GM18519 (cell line): ENCODE data around the gene SAMMSON.

Source experiments
- ATAC-seq: cut with Tn5 transposase; IDR thresholded peaks from one replicate; pipeline ENCODE4 v1.9.1; 2021; ENCODE audit warnings: mild to moderate bottlenecking, moderate library complexity; ENCODE audit not compliant: unreplicated experiment, low FRiP score

SAMMSON gene

DNA sequence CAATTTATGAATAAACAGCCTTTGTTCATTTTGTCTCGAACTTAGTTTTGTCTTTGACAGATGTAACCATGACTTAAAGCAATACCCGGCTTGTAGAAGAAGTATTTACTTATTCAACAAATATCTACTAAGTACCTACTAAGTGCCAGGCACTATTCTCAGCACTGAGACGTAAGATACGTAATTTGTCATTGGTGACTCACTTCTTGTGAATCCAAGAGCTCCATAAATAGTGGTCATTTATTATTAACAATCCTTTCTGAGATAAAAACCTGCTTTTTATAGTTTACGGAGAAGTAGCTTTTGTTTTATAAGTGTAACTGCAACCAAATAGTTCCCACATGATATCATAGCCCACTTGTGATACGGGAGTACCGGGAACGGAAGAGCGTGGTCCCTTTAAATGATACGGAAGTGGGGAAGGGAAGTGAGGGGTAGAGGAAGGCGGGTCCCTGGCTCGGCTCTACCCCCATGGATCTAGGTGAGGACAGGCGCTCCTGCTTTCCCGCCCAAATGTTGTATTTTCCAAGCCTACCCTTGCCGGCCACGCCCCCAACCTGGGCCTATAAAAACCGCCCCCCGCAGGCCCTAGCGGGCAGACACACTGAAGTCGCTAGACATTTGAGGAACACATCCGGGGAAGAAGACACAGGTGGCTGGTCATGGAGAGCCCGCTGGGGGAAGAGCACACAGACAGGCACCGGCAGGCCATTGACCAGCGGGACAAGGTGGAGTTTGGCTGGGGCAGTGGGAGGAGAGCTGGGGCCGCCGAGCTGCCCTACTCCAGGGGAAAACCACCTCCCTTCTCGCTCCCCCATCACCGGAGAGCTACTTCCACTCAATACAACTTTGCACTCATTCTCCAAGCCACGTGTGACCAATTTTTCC is at the start of gene SAMMSON:
Gene SAMMSON (plus strand): TSS at position 594 of the 888 bp plus-strand sequence.
- no peak for ATAC-seq

GRCh38 chr3:69951616-69952015 is 47.9 kb upstream of the SAMMSON start:
- ATAC-seq: no peak

DNA sequence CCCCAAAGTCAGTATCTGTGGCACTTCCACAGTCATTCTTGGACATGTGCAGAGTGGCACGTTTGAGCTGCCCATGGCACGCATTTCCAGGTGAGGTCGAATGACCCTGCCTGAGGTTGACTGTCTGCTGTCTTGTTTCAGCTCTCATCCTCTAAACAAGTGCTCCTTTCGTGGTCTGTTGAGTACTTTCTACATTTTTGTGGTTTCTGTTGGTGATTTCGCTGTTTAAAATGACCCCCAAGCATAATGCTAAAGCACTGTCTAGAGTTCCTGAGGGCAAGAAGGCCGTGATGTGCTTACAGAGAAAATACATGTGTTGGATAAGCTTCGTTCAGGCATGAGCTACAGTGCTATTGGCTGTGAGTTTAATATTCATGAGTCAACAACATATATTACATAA is 40.0 kb upstream of the SAMMSON start:
- no peak for ATAC-seq

- no peak for ATAC-seq
These were observed 37.7 kb upstream of the SAMMSON start for GRCh38 chr3:69961706-69962439.

- ATAC-seq: no peak
These were observed 35.9 kb upstream of the SAMMSON start for GRCh38 chr3:69963643-69964042.

DNA sequence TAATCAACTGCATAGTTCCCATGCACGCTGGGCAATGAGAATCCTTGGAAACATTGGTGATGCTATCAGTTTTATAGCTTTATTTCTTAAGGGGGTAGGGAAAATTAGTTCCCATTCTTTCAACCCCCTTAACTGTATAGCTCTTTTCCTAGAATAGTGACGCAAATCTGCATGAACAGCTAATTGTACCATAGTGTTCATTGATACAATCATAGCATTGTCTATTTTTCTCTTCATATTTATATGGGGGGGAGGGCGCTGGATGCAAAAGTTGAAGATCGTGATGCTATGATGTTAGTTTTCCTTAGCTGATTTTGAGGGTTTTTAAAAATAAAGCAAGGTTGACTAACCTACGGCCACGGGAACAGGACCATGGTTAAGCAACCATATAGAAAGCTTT is 32.4 kb upstream of the SAMMSON start:
- no peak for ATAC-seq

DNA sequence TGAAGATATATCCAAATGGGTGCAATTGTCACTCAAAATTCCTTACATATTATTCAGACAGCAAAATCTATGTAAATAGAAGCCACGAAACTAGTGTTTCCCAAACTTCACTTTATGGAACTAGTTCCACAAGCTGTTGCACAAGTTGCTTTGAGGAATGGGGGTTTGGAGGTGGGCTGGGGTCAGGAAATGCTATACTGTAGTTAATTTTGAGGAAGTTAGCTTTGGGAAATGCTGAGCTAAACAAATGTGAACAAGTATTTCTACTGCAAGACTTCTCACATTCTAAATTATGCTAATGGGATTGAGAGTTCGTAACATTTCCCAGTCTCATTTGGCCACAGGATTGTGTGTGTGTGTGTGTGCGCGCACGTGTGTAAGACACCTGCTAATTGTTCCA is 28.7 kb upstream of the SAMMSON start:
- no peak for ATAC-seq

DNA sequence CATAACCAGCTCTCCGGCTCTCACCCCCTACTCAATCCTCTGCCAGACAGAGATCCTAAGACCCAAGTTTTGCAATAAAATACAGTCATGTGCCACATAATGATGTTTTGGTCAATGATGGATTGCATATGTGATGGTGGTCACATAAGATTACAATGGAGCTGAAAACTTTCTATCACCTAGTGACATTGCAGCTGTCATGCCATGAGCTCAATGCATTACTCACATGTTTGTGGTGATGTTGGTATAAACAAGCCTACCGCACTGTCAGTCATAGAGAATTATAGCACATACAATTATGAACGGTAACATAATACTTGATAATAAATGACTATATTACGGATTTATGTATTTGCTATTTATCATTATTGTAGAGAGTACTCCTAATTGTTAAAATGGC is 26.9 kb upstream of the SAMMSON start:
- ATAC-seq: no peak

GRCh38 chr3:69976021-69976420 is 23.5 kb upstream of the SAMMSON start:
- no peak for ATAC-seq

GRCh38 chr3:69983546-69984265 is 15.8 kb upstream of the SAMMSON start:
- no peak for ATAC-seq

GRCh38 chr3:69985266-69985665 is 14.3 kb upstream of the SAMMSON start:
- no peak for ATAC-seq

DNA sequence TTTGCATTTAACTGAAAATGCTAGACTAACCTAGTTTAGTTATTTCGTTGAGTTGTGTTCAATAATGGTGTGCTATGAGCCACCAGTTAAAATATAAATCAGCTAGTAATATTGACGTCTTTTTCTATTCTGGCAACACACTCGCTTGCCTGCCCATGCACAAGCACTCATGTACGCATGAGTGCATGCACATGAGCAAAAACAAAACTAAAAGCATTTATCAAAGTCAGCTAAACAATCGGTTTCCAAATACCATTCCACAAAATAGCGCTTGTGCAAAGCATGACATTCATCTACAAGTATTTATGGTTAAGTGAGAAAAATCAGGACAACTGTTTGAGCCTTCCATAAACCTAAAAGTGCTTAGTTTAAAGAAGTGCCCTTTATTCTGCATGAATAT is 13.1 kb upstream of the SAMMSON start:
- ATAC-seq: peak; percentile 74

DNA sequence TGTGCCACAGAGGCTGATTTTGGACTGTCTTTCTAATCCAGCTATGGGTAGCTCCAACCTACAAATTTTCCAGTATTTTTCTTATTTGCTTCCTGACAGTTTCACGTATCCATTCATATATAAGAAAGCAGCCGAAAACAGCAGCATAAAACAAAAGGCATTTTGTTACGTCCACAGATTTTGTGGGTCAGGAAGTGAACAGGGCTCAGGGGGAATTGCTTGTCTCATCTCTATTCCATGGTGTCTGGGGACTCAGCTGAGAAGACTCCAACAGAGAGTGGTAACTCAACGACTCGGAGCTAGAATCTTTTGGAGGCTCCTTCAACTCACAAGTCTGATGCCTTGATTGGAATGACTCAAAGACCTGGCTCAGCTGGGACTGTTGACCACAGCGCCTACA is 11.7 kb upstream of the SAMMSON start:
- no peak for ATAC-seq

DNA sequence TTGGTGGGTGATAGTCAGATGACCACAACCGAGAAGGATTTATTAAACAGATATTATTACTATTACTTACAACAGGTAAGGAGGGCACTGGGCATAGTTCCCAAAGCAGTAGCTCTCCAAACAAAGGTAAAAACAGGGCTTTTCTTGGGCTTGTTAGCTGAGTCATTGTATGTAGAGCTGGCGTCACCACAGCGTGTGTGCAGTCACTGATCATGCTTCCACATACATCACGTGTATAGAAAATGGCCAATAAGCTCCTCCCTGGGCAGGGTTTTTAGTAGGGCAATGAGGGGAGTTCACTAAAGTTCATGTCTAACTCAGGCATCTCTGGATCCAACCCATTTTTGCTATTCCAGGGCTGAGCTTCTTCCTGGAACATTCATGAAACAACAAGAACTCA is 5.8 kb upstream of the SAMMSON start:
- ATAC-seq: no peak

GRCh38 chr3:69994919-69995318 is 4.6 kb upstream of the SAMMSON start:
- ATAC-seq: no peak

DNA sequence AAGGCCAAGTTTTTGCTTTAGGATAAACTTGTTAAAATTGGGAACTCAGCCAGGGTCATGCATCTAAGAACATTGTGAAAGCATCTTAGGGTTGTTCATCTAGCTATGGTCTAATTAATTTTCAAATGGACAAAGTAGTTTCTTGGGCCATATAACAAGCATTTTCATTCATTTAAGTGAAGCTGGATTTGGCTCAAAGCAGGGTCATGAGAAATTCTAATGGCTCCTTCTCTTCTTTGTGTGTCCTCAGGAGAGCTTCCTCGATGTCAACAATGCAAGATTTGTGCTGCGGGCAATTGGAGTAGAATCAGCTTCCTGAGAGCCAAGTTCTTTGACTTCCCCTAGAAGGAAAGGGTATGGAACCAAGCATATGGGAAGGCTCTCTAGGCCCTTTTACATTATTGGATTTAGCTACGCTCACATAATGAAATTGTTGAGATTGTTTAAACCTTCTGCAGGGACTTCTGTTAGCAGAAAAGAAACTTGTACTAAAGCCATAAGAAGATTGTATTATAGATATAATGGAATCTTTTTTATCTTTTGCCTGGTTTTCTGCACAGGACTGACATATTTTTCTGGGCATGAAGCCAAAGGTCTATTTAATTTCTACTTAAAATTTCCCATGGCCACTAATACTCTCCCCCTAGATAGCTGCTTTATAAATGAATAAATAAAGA is 1.8 kb upstream of the SAMMSON start:
- ATAC-seq: no peak

DNA sequence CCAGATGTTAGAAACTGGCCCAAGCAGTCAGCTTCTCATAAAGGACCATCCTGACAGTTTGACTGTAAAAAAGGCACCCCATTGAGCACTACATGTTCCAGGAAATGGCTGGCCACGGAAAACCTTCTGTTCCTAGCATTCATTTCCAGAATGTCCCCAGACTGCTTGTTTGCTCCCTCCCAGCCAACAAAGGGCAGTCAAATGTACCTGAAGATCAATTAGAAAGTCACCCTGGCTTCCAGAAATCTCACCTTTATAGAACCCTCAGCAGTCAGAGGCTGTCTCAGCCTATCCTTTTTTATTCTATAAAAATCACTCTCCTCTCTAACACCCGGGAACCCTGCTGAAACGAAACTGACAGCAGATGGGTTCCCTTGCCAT is 784 bp upstream of the SAMMSON start:
- ATAC-seq: no peak

GRCh38 chr3:70000028-70000410 is 486 bp downstream of the SAMMSON start:
- no peak for ATAC-seq

DNA sequence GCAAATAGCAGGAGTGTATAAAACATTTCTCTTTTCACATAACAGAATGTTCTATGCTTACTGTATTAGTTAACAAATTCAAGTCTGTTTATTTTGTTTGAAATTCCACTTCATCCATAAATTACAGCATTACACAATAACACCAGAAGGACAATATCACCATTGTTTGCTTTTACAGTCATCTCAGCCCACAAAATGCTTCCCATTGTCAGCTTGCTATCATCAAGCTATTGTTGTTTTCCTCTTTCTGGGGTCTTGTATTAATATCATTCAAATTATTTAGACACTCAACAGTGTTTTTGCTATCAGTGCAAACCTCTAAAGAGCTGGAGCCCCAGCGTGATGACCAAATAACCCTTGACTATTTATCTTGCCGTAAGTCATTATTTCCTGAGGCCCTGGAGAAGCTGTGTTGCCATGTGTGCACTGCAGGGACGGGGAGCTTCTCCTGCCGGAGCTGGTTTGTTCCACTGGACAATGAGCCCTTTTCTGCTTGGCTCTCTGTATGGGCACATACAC is 1.1 kb downstream of the SAMMSON start:
- ATAC-seq: no peak

DNA sequence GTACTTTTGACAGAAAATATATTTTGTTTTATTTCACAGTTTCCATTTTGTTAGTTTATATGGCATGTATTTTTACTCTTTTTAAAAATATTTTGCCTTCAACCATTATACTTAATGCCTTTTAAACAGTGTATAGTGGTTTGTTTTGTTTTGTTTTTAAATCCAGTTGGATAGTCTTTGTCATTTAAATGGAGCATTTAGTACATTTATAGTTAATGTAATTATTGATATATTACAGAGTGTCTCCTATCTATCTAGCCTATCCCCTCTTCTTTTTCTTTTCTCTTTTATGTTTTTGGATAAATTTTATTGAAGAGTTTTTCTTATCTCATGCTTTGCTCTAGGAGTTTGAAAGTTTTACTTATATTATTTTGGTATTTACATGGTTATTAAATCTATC is 3.6 kb downstream of the SAMMSON start:
- ATAC-seq: no peak
